Measurements from ENCODE around the gene UBE2L5. TPM values are rescaled to one million over a fixed set of nuclear protein-coding genes. Genes with fewer than 3 reads are reported as not detected.
A peak's percentile ranks its signal among the peaks of the same experiment; 100 is the strongest.
"Not testable (repeated sequence)": the region's sequence is repeated elsewhere in the genome, so short reads cannot be mapped to it uniquely, and the experiment has no call there.

Gene UBE2L5
- total RNA-seq, 1 donor from 2014 or later, result not detected

DNA sequence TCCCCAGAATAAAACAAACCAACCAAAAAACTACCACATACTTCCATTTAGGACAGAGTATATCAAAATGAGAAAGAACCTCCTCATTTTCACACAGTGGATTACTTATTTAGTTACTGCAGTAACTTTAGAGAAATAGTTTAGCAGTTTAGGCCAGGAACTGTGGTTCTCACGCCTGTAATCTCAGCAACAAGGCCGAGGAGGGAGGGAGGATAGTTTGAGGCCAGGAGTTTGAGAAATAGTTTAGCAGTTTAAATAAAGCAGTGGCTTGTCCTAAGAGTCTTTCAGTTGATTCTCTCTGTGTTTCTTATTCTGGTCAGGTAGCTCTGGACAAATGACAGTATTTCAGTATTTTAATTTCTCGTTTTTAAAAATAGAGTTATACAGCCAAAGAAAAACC is 34.0 kb downstream of the UBE2L5 start:
- TF ChIP-seq, protein P1, sequence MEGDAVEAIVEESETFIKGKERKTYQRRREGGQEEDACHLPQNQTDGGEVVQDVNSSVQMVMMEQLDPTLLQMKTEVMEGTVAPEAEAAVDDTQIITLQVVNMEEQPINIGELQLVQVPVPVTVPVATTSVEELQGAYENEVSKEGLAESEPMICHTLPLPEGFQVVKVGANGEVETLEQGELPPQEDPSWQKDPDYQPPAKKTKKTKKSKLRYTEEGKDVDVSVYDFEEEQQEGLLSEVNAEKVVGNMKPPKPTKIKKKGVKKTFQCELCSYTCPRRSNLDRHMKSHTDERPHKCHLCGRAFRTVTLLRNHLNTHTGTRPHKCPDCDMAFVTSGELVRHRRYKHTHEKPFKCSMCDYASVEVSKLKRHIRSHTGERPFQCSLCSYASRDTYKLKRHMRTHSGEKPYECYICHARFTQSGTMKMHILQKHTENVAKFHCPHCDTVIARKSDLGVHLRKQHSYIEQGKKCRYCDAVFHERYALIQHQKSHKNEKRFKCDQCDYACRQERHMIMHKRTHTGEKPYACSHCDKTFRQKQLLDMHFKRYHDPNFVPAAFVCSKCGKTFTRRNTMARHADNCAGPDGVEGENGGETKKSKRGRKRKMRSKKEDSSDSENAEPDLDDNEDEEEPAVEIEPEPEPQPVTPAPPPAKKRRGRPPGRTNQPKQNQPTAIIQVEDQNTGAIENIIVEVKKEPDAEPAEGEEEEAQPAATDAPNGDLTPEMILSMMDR (IDR thresholded peaks at IDR 0.05; ENCODE audit: insufficient read depth, low read length, poor library complexity, severe bottlenecking), result no peak
- DNase-seq (ENCODE audit: low read depth), result no peak
- no peaks in the 10 kb centered on the region for H3K36me3 ChIP-seq (ENCODE audit: control insufficient read depth, insufficient read depth, low read length)
- no peaks in the 10 kb centered on the region for H3K27me3 ChIP-seq (ENCODE audit: control insufficient read depth, insufficient read depth, low read length)
- no peak overlapping the region for H3K4me3 ChIP-seq (ENCODE audit: low read depth, low read length)

DNA sequence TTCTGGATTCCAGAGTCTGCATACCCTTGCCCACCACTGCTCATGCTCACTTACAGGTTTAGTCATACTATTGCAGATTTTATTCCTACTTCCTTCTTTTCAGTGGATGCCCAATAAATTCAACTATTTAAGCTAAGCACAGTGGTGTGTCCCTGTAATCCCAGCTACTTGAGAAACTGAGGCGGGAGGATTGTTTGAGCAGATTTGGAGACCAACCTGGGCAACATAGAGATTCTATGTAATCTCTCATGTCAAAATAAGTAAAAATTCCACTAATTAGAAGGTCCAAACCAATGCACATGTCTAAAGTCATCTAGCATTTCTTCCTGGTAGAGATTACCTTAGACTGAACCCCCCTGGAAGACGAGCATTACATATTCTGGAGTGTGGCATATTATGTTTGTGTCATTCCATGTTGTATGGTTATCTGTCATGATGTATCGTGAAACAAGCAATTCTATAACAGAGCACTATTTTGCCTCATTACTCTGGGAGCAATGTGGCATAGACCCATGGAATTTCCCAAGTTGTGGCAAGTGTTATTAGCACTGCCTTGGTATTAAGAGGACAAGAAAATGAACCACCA is 35.1 kb downstream of the UBE2L5 start:
- no peak for DNase-seq (ENCODE audit: low read depth)
- TF ChIP-seq, protein P1 (IDR thresholded peaks at IDR 0.05; ENCODE audit: insufficient read depth, low read length, poor library complexity, severe bottlenecking), result no peak
- H3K4me3 ChIP-seq (ENCODE audit: low read depth, low read length), result no peak overlapping the region
- no peaks in the 10 kb centered on the region for H3K36me3 ChIP-seq (ENCODE audit: control insufficient read depth, insufficient read depth, low read length)
- no peaks in the 10 kb centered on the region for H3K27me3 ChIP-seq (ENCODE audit: control insufficient read depth, insufficient read depth, low read length)

DNA sequence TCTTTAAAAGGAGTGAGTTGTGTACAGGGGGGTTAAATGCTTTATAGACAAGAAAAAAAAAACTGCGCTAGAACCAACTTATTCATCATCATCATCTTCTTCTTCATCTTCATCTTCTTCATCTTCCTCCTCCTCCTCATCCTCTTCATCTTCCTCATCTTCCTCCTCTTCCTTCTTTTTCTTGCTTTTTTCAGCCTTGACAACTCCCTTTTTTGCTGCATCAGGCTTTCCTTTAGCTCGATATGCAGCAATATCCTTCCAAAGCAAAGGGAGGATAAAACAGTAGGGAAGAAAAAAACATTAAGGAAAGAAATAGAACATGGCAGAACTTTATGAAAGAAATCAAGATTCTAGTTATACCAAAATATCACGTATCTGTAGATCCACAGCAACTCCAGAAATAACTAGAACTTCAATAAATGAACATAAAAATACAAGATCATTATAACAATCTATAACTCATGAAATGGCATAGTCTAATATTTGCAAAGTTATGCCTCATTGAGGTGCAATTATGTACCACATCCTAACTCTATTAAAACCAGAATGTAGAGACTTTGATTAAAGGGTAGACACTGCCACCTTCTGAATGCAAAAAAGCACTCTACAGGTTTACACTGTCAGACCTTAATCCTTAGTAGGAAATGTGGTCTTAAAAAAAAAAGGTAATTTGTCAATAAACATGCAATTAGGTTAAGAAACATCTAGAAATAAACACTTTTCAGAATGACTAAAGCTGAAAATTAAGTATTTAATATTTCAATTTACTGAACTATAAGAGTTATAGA is 39.2 kb downstream of the UBE2L5 start:
- not testable (repeated sequence) for DNase-seq (ENCODE audit: low read depth); H3K4me3 ChIP-seq (ENCODE audit: low read depth, low read length); H3K36me3 ChIP-seq (ENCODE audit: control insufficient read depth, insufficient read depth, low read length); H3K27me3 ChIP-seq (ENCODE audit: control insufficient read depth, insufficient read depth, low read length)
- TF ChIP-seq, protein P1 (IDR thresholded peaks at IDR 0.05; ENCODE audit: insufficient read depth, low read length, poor library complexity, severe bottlenecking), result peak; percentile 24

DNA sequence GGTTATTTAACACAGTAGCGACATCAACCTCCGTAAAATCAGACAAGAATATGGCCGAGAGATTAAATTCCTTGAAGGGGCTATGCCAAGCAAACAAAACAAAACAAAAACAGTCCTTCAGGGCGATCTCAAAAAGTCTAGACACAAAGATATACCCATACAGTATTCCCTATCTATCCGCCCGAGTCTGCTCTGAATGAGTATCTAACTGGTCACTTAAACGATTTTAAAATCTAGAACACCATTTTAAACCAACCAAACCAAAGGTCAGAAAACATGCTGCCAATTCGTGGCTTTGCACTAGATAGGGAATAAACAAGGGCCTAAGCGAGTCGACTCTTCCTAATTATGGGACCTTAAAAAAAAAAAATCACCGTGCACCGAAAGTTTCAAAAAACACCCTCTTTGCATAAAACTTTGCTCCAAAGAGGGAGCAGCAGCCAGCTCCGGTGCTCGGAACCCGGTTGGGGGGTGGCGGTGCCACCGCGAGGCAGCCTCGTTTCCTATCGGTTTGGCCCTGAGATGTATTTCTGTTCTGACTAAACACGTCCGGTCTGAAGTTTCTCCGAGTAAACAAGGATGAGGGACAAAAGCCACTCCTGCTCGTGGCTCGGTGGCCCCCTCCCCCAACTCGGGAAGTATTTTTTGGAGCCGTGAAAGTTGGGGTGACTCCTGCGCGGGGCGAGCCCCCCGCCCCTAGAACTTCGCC is 41.6 kb downstream of the UBE2L5 start:
- no peaks in the 10 kb centered on the region for H3K36me3 ChIP-seq (ENCODE audit: control insufficient read depth, insufficient read depth, low read length)
- TF ChIP-seq, protein P1 (IDR thresholded peaks at IDR 0.05; ENCODE audit: insufficient read depth, low read length, poor library complexity, severe bottlenecking), result no peak
- H3K4me3 ChIP-seq (ENCODE audit: low read depth, low read length), result peak overlapping the region; percentile 61
- no peak for DNase-seq (ENCODE audit: low read depth)
- H3K27me3 ChIP-seq (ENCODE audit: control insufficient read depth, insufficient read depth, low read length), result no peaks in the 10 kb centered on the region

DNA sequence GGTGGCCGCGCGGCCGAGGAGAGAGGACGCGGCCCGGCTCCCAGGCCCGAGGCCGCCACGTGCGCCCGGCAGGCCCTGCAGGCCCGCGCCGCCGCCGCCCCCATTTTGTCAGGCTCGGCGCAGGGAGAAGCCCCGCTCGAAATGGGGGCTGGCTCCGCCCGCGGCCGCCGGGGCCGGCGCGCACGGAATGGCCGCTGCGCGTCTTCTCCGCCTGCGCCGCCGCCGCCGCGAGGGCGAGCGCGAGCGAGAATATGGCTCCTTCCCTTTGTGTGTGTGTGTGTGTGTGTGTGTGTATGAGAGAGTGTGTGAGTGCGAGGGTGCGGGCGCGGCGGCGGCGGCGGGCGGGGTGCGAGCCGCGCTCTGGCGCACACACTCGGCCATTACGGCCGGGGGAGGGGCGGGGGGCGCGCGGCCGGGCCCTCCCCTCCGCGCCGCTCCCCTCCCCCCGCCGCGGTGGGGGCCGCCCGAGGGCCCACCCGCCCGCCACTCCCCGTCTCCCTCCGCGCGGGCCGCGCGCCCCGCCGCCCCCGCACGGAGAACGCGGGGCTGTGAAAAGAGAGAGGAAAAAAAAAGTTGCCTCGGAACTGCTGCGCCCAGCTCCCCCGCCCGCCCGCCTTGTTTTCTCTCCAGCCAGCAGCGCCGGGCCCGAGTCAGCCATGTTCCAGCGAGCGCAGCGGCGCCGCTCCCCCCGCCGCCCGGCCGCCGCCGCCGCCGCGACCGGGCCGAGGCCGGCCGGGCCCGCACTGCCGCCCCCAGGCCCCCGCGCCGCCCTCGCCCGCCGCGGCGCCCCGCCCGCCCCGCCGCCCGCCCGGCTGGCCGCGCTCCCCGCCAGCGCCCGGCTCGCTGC is 42.4 kb downstream of the UBE2L5 start:
- no peak for DNase-seq (ENCODE audit: low read depth)
- Histone ChIP-seq H3K4me3 (ENCODE audit: low read depth, low read length) (peak overlapping the region; percentile 61), H3K36me3 (ENCODE audit: control insufficient read depth, insufficient read depth, low read length) (no peaks in the 10 kb centered on the region), H3K27me3 (ENCODE audit: control insufficient read depth, insufficient read depth, low read length) (no peaks in the 10 kb centered on the region)
- TF ChIP-seq, protein P1 (IDR thresholded peaks at IDR 0.05; ENCODE audit: insufficient read depth, low read length, poor library complexity, severe bottlenecking), result no peak
